ENCODE measurements around the gene PLXNA4.

PLXNA4 gene

GRCh38 chr7:132571970-132572369 is 4.3 kb downstream of the PLXNA4 start:
- no peak overlapping the region for H3K4me3 ChIP-seq (ENCODE audit: low read length)
- no peaks in the 10 kb centered on the region for H3K36me3 ChIP-seq (ENCODE audit: control insufficient read depth, low read length)
- peaks cover 11% of the 10 kb centered on the region; the same call in 1 of the 2 replicates for H3K27me3 ChIP-seq (ENCODE audit: control insufficient read depth, low read length)
- H3K9me2 ChIP-seq (replicated peaks; ENCODE audit: control insufficient read depth, low read length), result no peaks in the 10 kb centered on the region
- no peak overlapping the region for H3K4me2 ChIP-seq (ENCODE audit: low read length)
- H3F3A ChIP-seq (ENCODE audit: control insufficient read depth, insufficient read depth), result no peaks in the 10 kb centered on the region
- H3K27ac ChIP-seq (ENCODE audit: low read depth, low read length), result no peak overlapping the region
- H3K79me2 ChIP-seq (ENCODE audit: control insufficient read depth, low read length), result no peaks in the 10 kb centered on the region
- no peaks in the 10 kb centered on the region for H4K20me1 ChIP-seq (ENCODE audit: control insufficient read depth, insufficient read depth, low read depth, low read length)
- no peaks in the 10 kb centered on the region for H3K4me1 ChIP-seq (ENCODE audit: control insufficient read depth, low read length)
- H3K9me3 ChIP-seq (ENCODE audit: control insufficient read depth, insufficient read depth, low read length), result no peaks in the 10 kb centered on the region
- TF ChIP-seq CTCF (IDR thresholded peaks at IDR 0.05; ENCODE audit: low read depth, low read length, poor library complexity, severe bottlenecking) (no peak), EZH2phosphoT487 (IDR thresholded peaks at IDR 0.05; ENCODE audit: borderline replicate concordance, low read length) (no peak)

GRCh38 chr7:132569884-132570614 is 6.2 kb downstream of the PLXNA4 start:
- no peak overlapping the region for H3K27ac ChIP-seq (ENCODE audit: low read depth, low read length)
- H3K9me3 ChIP-seq (ENCODE audit: control insufficient read depth, insufficient read depth, low read length), result no peaks in the 10 kb centered on the region
- H4K20me1 ChIP-seq (ENCODE audit: control insufficient read depth, insufficient read depth, low read depth, low read length), result no peaks in the 10 kb centered on the region
- peaks cover 11% of the 10 kb centered on the region; the same call in 1 of the 2 replicates for H3K27me3 ChIP-seq (ENCODE audit: control insufficient read depth, low read length)
- H3K4me1 ChIP-seq (ENCODE audit: control insufficient read depth, low read length), result no peaks in the 10 kb centered on the region
- no peaks in the 10 kb centered on the region for H3K9me2 ChIP-seq (replicated peaks; ENCODE audit: control insufficient read depth, low read length)
- no peaks in the 10 kb centered on the region for H3K36me3 ChIP-seq (ENCODE audit: control insufficient read depth, low read length)
- H3K4me3 ChIP-seq (ENCODE audit: low read length), result no peak overlapping the region
- H3K4me2 ChIP-seq (ENCODE audit: low read length), result no peak overlapping the region
- no peaks in the 10 kb centered on the region for H3K79me2 ChIP-seq (ENCODE audit: control insufficient read depth, low read length)
- H3F3A ChIP-seq (ENCODE audit: control insufficient read depth, insufficient read depth), result no peaks in the 10 kb centered on the region
- no peak for TF ChIP-seq EZH2phosphoT487 (IDR thresholded peaks at IDR 0.05; ENCODE audit: borderline replicate concordance, low read length)
- no peak for TF ChIP-seq CTCF (IDR thresholded peaks at IDR 0.05; ENCODE audit: low read depth, low read length, poor library complexity, severe bottlenecking)

DNA sequence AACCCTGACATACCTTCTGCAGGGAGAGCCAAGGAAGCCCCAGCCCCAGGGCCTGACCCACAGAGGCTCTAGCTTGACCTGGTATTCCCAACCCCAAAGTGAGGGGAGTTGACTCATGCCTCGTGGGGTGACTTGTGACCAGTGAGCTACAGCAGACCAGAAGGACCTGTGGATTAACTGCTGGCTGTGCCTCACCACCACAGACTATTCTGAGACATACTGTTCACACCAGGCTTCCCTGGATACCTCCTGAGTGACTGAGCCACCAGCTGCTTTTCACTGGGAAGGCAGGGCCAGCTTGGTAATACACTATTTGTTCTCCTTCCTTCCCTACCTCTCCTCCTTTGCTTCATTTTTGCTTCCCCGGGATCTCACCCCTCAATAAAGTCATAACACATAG is 7.3 kb downstream of the PLXNA4 start:
- Histone ChIP-seq H3K4me1 (ENCODE audit: control insufficient read depth, low read length) (no peaks in the 10 kb centered on the region), H3K4me2 (ENCODE audit: low read length) (no peak overlapping the region)

More for the DNA sequence above, 7.3 kb downstream of the PLXNA4 start:
- no peaks in the 10 kb centered on the region for H3F3A ChIP-seq (ENCODE audit: control insufficient read depth, insufficient read depth)
- no peak overlapping the region for H3K27ac ChIP-seq (ENCODE audit: low read depth, low read length)
- no peak for TF ChIP-seq CTCF (IDR thresholded peaks at IDR 0.05; ENCODE audit: low read depth, low read length, poor library complexity, severe bottlenecking)
- no peak for TF ChIP-seq EZH2phosphoT487 (IDR thresholded peaks at IDR 0.05; ENCODE audit: borderline replicate concordance, low read length)
- no peaks in the 10 kb centered on the region for H3K9me3 ChIP-seq (ENCODE audit: control insufficient read depth, insufficient read depth, low read length)
- H3K79me2 ChIP-seq (ENCODE audit: control insufficient read depth, low read length), result no peaks in the 10 kb centered on the region
- H4K20me1 ChIP-seq (ENCODE audit: control insufficient read depth, insufficient read depth, low read depth, low read length), result no peaks in the 10 kb centered on the region
- no peaks in the 10 kb centered on the region for H3K9me2 ChIP-seq (replicated peaks; ENCODE audit: control insufficient read depth, low read length)
- H3K36me3 ChIP-seq (ENCODE audit: control insufficient read depth, low read length), result no peaks in the 10 kb centered on the region
- H3K27me3 ChIP-seq (ENCODE audit: control insufficient read depth, low read length), result peaks cover 6% of the 10 kb centered on the region; the same call in 1 of the 2 replicates
- H3K4me3 ChIP-seq (ENCODE audit: low read length), result no peak overlapping the region

Measured in DOHH2 (cell line).